NCI-H146 (cell line): Measurements from ENCODE around the gene PINK1.
A peak's percentile ranks its signal among the peaks of the same experiment; 100 is the strongest.

Experiments used
- DNase-seq: peaks from one replicate; lab custom pipeline; 2025; lab: John Stamatoyannopoulos, UW

PINK1 gene

DNA sequence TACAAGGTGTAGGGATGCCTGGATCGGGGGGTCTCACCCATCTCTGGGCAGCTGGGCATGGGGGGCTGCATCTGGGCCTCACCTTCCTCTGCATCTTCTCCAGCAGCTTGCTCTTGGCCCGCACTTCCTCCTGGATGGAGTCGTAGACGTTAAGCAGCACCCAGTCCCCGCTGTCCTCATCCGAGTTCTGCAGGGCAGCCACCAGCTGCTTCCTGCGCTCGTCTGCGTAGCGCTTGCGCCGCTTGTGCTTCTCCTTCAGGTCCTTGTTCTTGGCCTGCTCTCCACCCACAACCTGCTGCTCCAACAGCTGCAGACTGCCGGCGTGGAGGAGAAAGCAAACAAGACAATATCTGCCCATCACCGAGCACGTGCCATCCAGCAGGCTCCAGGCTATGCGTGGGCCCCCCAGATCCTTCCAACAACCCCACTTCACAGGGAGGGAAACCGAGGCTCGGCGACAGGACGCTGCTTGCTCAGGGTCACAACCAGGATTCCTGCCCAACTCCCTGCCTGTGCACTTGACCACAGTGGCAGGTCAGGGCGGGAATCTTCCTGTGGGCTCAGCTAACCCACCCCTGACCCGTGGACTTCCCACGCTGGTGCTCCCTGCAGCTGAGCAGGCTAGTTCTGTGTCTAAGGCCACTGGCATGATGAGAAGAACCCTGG is 49.4 kb downstream of the PINK1 start:
- DNase-seq: no peak

DNA sequence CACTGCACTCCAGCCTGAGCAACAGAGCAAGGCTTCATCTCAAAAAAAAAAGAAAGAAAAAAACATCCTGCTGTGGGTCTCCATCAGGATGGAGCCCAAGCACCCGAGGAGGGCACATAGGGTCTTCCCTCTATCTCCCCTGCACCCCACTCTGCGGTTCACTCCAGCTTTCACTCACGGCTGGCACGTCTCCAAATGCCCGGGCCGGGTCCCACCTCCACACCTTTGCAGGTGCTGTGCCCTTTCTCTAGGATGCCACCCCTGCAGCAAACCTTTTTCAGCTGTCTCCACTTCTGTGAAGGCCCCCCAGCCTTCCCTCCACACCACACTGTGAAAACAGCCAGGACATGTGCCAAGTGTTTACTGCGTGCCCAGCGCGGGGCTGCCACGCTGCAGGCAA is 50.4 kb downstream of the PINK1 start:
- no peak for DNase-seq

DNA sequence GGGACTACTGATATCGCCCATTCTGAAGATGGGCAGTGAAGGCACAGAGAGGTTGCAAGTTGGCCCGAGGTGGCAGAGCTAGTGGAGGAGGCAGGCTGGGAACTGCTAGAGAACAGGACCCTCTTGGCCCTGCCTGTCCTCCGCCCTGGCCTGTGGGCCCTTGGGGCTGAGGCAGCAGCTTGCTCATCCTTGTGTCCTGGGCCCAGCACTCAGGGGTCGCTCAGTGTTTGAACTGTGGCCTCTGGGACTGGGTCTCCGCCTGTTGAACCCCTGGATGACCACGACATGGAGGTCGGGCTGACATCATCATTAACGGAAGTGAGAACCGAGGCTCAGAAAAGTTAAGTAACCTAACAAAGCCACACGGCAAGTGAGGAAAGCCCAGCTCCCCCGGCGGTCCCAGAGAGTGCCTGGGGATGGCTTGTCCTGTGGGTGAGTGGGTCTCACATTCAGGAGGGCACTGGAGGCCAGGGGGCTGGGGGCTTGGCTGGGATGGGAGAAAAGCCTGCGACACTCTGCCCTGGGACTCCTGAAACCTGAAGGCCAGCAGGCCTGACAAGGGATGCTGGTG is 50.9 kb downstream of the PINK1 start:
- no peak for DNase-seq

DNA sequence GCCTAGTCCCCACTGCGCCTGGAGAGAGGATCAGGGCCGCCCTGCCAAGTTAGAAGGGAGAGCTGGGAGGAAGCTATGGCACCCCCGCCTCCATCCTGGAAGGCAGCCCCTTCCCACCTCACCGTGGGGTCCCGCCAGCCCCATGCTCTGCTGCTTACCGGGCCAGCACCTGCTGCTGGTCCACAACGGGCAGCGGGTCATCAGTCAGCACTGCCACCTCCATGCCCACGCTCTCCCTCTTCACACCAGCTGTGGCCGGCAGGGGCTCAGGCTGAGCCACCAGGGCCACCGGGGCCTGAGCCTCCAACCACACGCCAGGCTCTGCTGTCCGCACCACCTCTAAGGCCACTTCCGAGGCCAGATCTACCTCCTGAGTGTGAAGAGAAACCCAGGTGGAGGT is 51.4 kb downstream of the PINK1 start:
- no peak for DNase-seq

DNA sequence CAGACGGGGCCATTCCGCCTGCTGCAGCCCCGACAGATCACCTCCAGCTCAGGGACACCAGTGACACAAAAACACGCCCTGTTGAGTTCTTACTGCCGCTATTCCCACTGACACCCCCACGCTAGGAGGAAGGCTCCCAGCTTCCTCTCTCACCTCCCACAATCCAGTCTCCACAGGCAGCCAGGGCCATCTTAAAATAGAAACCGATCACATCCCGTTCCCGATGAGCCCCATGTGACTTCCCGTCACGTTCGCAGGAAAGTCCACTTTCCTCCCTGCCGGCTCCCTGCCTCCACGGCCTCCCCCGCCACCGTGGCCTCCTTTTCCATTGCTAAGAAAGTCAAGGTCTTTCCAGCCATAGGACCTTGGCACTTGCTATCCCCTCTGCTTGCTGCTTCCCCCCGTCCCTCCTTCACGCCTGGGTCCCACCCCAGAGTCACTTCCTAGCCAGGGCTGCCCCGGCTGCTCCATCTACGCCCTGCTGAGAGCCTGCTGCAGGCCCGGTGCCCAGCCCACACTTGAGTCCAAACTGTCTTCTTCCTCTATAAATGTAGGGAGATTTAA is 51.9 kb downstream of the PINK1 start:
- no peak for DNase-seq

DNA sequence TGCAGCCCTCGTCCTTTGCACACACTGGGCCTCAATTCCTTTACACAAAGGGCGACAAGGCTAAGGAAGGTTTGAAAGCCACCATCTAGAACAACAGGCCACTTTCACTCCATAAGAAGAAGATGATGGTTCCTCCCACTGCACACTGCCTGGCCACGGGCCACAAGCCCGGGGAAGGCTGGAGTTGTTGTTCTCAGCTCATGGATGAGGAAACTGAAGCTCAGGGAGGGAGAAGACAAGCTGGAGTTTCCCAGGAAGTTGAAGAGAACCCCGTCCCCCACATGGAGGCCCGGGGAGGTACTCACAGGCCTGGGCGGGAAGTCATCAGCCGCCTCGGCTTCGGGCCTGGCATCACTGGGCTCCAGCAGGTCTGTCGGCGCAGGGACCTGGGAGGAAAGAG is 52.5 kb downstream of the PINK1 start:
- no peak for DNase-seq

DNA sequence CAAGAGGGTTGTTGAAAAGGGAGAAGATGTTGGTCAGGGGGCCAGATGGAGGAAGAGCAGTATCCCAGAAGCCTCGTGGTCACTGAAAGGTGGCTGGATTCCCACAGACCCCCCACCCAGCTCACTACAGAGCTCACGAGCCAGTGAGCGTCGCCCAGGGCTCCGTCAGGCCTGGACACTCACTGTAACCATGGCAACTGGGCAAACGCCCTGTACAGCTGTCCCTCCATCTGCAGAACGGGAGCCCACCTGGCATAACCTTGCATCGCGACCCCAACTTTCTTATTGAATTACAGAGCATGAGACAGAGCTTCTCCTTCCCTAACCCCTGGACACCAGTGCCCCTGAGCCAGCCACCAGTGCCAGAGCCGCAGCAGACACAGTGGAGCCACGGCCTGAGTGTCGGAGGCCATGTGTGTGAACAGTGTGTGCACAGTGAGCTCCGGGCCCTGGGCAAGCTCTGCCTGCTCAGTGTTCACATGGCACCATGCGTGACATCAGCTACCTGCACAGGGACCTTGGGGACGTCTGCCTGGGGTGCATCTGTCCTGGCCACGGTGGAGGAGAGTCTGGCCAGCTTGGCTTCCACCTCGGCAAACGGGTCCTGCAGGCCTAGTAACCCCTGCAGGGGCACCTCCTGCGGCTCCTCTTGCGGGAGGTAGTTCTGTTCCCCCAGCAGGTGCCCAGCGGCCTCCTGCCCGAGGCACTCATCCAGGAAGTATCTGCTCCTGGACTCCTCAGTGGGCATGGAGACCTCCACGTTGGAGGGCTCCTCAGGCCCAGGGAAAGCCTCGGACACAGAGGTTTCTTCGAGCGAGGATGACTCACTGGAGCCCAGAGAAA is 53.8 kb downstream of the PINK1 start:
- DNase-seq: peak; percentile 4

DNA sequence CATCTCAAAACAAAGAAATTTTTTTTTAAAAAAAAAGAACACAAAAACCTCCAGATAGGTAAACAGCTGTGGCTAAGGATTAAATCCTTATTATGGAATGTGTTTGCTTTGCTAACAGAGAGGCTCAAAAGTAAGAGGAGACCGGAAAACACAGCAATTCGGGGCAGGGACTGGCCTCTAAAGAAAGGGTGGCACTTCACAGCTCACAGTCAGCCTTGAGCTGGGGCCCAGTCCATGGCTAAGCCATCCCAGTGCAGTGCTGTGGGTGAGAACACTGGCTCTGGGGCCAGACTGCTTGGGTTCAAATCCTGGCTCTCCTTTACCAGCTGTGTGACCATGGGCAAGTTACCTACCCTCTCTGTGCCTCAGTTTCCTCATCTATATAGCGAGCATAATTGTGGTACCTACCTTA is 56.4 kb downstream of the PINK1 start:
- DNase-seq: no peak

DNA sequence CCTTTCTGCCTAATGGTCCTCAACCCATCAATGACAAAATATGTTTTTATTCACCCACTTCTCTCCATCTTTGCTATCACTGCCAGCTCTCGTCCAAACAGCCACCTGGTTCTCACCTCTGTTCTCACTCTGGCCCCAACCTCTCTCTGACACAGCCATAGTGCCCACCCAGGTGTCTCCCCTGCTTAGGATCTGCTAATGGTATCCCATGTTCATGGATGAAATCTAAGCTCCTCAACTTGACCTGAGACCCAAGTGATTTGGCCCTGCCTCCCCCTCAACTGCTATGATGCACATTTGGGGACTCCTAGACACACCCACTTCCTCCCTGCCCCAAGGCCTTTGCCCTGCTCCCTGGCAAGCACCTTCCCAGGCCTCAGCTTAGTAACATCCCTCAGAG is 58.6 kb downstream of the PINK1 start:
- no peak for DNase-seq

DNA sequence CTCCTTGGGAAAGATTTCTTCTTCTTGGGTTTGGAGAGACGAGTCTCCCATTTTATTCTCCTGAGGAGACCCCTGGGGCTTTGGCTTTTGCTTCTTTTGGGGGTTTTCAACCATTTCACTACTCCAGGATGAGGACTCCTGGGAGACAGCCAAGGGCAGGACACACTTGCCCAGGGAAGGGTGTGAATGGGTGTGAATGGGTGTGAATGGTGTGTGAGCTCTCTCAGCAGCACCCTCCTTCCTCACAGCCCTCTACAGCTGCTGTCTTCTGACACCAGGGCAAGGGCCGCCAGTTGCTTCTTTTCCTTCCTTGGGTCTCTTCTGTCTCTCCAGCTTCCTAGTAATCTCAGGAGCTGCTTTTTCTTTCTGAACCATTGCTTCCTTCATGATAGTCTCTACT is 60.4 kb downstream of the PINK1 start:
- no peak for DNase-seq

DNA sequence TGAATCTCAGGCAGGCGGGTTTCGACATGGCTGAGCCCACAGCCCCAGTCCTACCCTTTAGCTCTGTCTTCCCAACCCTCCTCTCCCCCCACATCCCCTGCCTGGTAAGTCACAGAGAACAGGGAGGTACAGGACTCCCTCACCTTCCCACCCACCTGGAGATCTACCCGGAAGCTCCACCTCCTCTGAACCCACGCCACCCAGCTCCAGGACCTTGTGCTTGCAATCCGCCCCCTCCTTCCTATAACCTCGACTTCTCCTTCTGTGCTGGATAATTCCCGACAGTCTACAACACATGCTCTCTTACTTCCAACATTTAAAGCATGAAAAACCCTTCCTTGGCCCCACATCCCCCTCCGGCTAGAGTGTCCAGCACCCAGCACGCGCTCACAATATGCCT is 62.3 kb downstream of the PINK1 start:
- DNase-seq: no peak

DNA sequence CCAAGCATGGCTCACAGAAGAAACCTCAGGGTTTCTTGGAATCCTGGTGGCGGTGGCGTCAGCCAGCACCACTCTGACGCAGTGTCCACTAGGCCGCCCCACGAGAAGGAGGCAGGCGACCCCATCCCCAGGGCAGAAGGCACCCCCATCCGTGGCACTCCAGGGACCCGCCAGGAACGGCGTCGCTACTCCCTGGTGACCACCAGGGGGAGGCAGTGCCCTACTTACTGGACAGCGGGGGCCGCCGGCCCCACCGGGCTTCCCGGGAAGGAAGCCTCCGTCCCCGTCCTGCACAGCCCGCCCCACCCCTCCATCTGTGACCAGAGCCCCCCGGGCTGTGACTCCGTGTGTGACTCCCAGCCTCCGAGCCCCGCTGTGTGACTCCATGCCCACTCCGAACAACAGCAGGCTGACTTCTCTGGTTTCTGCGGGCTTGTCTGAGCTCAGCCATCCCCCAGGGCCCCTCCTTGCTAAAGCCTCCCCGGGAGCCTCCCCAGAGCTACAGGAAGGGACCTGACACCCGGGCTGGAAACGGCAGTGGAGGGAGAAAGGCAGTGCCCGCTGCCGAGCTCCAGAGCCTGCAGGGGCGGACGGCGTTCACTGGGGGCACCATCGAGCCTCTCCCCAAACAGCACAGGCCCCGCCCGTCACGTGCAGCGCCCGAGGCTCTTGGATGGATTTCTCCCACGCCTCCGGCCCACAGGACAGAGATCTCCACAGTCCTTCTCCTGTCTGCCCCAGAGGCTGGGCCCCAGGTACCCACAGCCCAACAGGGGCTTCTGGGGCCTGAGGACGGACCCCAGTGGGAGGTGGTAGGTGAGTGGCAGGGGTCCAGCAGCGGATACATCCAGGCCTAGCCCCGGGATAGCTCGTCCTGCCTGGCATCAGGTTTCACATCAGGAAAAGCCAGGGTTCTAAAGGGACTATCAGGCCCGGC is 63.4 kb downstream of the PINK1 start:
- DNase-seq: peak; percentile 90

DNA sequence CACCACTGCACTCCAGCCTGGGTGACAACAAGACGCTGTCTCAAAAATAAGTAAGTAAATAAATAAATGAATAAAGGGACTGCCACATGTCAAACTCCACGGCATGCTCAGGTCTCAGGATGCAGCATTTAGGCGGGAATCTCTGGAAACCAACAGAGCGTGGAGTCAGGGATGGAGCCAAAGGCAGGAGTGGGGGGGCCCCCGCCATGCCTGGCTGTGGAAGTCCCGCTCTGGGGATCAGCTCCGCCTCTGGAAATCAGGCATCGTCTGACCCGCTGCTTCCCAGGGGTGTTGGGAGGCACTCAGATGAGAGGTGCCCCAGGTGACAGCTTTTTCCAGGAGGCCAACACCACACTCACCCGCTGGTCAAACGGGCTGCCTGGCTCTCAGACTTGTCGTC is 64.3 kb downstream of the PINK1 start:
- no peak for DNase-seq

DNA sequence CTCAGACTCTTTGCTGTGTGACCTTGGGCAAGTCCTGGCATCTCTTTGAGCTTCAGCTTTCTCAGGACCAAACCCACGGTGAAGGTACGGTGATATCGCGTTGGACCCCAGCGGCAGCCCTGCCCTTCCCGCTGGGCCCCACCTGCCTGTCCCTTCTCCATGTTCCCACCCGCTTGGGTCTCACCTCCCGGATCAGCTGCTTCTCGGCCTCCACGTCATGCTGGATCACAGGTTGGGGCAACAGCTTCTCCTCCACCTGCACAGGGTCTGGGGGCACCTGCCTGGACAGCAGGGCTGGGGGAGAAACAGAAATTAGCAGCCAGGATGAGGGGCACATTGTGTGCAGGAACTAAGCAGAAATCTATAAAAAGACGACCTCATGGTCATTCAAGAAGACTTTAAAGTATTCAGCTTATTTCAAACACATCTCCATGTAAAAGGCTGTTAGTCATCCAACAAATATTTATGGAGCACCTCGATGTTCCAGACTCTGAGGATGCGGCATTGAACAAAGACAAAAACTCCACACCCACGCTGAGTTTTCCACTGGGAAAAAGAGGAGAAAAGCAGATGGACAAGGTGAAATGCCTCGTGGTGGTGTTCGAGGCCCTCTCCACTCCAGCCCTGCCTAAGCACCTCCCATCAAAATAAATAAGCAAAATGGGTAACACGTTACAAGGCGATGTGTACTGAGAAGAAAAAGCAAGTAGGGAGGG is 65.1 kb downstream of the PINK1 start:
- DNase-seq: no peak

DNA sequence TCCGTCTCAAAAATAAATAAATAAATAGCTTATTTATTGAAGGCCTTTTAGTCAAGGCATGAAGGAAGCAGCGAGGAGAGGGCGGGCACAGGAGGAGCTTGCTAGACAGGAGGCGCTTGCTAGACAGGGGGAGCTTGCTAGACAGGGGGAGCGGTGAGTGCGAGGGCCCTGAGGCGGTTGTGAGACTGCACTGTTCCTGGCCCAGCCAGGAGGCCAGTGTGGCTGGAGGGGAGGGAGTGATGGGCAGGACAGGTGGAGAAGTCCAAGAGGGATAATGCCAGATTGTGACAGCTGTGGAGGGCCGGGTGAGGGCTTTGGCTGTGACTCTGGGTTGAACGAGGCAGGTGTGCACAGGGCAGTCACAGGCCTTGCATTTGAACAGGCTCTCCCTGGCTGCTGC is 66.3 kb downstream of the PINK1 start:
- DNase-seq: no peak

DNA sequence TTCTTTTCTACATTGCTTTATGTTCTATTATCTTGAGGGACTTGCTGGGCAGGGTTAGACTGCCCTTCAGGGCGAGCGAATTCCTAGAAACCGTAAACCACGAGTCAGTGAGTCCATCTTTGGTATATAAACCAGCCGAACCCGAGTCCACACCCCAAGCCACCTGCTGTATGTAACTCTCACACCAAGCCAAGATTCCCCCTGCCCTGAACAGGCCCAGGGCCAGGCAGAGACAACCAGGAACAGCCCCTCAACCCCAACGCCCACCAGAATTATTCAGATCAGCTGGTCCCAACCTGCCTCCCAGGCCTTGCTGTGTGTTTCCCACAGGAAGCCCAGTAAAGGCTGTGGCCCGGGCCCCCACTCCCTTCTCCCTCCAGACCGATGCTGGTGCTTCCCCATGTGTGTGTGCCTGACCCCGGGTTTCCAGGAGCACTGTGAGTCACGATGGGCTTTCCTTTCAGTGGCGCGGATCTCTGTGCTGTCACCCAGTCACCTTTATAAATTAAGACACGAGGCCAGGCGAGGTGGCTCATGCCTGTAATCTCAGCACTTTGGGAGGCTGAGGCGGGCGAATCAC is 67.5 kb downstream of the PINK1 start:
- DNase-seq: no peak
